HepG2 (cell line): ENCODE measurements around the gene PDE4C. TPM values are rescaled to one million over a fixed set of nuclear protein-coding genes. Genes with fewer than 3 reads are reported as not detected.

ENCODE experiments used
- AKAP8 ChIP-seq: sonication (generic); formaldehyde crosslinking; IDR thresholded peaks from 2 replicates; pipeline ENCODE4 v1.5.1; 2020; ENCODE audit warnings: mild to moderate bottlenecking, missing genetic modification reagents
- CTCF ChIP-seq: sonication (generic); formaldehyde crosslinking; IDR thresholded peaks from 2 replicates; pipeline ENCODE4 v1.5.0; 2020; ENCODE audit warnings: mild to moderate bottlenecking, missing genetic modification reagents, moderate library complexity
- KLF16 ChIP-seq, 2 experiments: sonication (generic) in 1 of 2; formaldehyde crosslinking in 1 of 2; IDR thresholded peaks; 2 replicates each; pipeline versions ENCODE4 v1.6.1 to v1.8.0; 2016 to 2023; ENCODE audit warnings: missing genetic modification reagents in 2 of 2, missing compliant biosample characterization in 1 of 2
- MAZ ChIP-seq, 2 experiments: sonication (generic) in 1 of 2; formaldehyde crosslinking in 1 of 2; IDR thresholded peaks; 2 replicates each; pipeline versions ENCODE4 v1.5.0 to v1.6.1; 2012 to 2020; ENCODE audit warnings: low read depth in 2 of 2, mild to moderate bottlenecking in 2 of 2, borderline replicate concordance in 1 of 2, improper control_type of control experiment in 1 of 2, low read length in 1 of 2, missing genetic modification reagents in 1 of 2, moderate library complexity in 1 of 2
- MED1 ChIP-seq: sonication (generic); formaldehyde crosslinking; IDR thresholded peaks from 2 replicates; pipeline ENCODE4 v1.4.0; 2020; ENCODE audit warnings: missing genetic modification reagents
- MXI1 ChIP-seq: IDR thresholded peaks from 3 replicates; pipeline ENCODE4 v1.6.1; 2012; ENCODE audit warnings: low read depth, low read length, inconsistent platforms, borderline replicate concordance
- NFIC ChIP-seq: IDR thresholded peaks from 2 replicates; pipeline ENCODE4 v1.6.1; 2012; ENCODE audit warnings: mild to moderate bottlenecking, low read length, inconsistent platforms
- NFKBIZ ChIP-seq: IDR thresholded peaks from 2 replicates; pipeline ENCODE4 v1.6.1; 2018; ENCODE audit warnings: missing genetic modification reagents, missing compliant biosample characterization
- NONO ChIP-seq, 2 experiments: fragments of 450-650 bp in 1 of 2; sonication (generic) in 1 of 2; formaldehyde crosslinking in 1 of 2; IDR thresholded peaks in 1 of 2; conservative IDR thresholded peaks in 1 of 2; 2 replicates each; pipeline versions ENCODE4 v1.6.1 to v1.8.0; 2017 to 2022; ENCODE audit warnings: mild to moderate bottlenecking in 1 of 2, missing genetic modification reagents in 1 of 2, moderate library complexity in 1 of 2
- NPAS2 ChIP-seq: sonication (generic); formaldehyde crosslinking; IDR thresholded peaks from 2 replicates; pipeline ENCODE4 v1.8.0; 2022; ENCODE audit warnings: mild to moderate bottlenecking, missing genetic modification reagents, borderline replicate concordance
- NR2C2 ChIP-seq: sonication (generic); formaldehyde crosslinking; IDR thresholded peaks from 2 replicates; pipeline ENCODE4 v1.4.0; 2020; ENCODE audit warnings: missing genetic modification reagents, mild to moderate bottlenecking, moderate library complexity, borderline replicate concordance
- NR2F1 ChIP-seq, 2 experiments: fragments of 450-650 bp in 1 of 2; formaldehyde crosslinking in 1 of 2; IDR thresholded peaks; 2 replicates each; pipeline versions ENCODE4 v1.5.0 to v1.6.1; 2016 to 2020; ENCODE audit warnings: mild to moderate bottlenecking in 1 of 2, missing compliant biosample characterization in 1 of 2, missing genetic modification reagents in 1 of 2, moderate library complexity in 1 of 2
- POLR2A ChIP-seq, 2 experiments: IDR thresholded peaks; 2 replicates each; pipeline ENCODE4 v1.6.1; 2011; ENCODE audit warnings: low read depth in 2 of 2, low read length in 2 of 2, mild to moderate bottlenecking in 1 of 2, moderate library complexity in 1 of 2; ENCODE audit not compliant: insufficient read depth in 1 of 2
- SALL2 ChIP-seq: sonication (generic); formaldehyde crosslinking; IDR thresholded peaks from 2 replicates; pipeline ENCODE4 v1.8.1; 2023; ENCODE audit warnings: mild to moderate bottlenecking, missing genetic modification reagents, inconsistent platforms
- TEAD3 ChIP-seq: optimal IDR thresholded peaks from 2 replicates; pipeline ENCODE3; 2016; ENCODE audit warnings: borderline replicate concordance
- U2AF1 ChIP-seq: fragments of 200-400 bp; formaldehyde crosslinking; optimal IDR thresholded peaks from 2 replicates; pipeline ENCODE3; 2017; ENCODE audit warnings: mild to moderate bottlenecking, low read depth, low read length
- ZBTB42 ChIP-seq: sonication (generic); formaldehyde crosslinking; IDR thresholded peaks from 2 replicates; pipeline ENCODE4 v1.5.0; 2020; ENCODE audit warnings: mild to moderate bottlenecking, missing genetic modification reagents
- ZNF563 ChIP-seq: sonication (generic); formaldehyde crosslinking; IDR thresholded peaks from 2 replicates; pipeline ENCODE4 v1.8.0; 2022; ENCODE audit warnings: mild to moderate bottlenecking, moderate library complexity, missing genetic modification reagents
- ZNF574 ChIP-seq: sonication (generic); formaldehyde crosslinking; IDR thresholded peaks from 2 replicates; pipeline ENCODE4 v1.4.0; 2020; ENCODE audit warnings: missing genetic modification reagents
- ZNF7 ChIP-seq: IDR thresholded peaks from 2 replicates; pipeline ENCODE4 v1.6.1; 2016; ENCODE audit warnings: missing biosample characterization, missing genetic modification reagents
- ZNF709 ChIP-seq: sonication (generic); formaldehyde crosslinking; IDR thresholded peaks from 2 replicates; pipeline ENCODE4 v1.5.0; 2020; ENCODE audit warnings: mild to moderate bottlenecking, missing genetic modification reagents
- ZNF777 ChIP-seq: sonication (generic); formaldehyde crosslinking; IDR thresholded peaks from 2 replicates; pipeline ENCODE4 v1.4.0; 2020; ENCODE audit warnings: missing genetic modification reagents
- polyA plus RNA-seq, 8 experiments: library from polyadenylated mRNA; depleted of rRNA in 3 of 8; stranded (reverse) in 7 of 8; unstranded in 1 of 8; fragments of >200 nt; fragmentation: Illumina TruSeq in 4 of 8; extraction: Trizol in 4 of 8; gene quantifications; 2 replicates each; pipeline versions ENCODE4 v1.2.1 to v1.2.3, GENCODE V29; 2011 to 2016; ENCODE audit warnings: low read depth in 4 of 8, missing spikeins in 1 of 8, mixed read lengths in 1 of 8; ENCODE audit not compliant: insufficient read depth in 1 of 8
- total RNA-seq, 5 experiments: library from RNA; depleted of rRNA; stranded (reverse); fragments of >200 nt; fragmentation: Illumina TruSeq; extraction: Trizol; gene quantifications; 2 replicates each; pipeline ENCODE4 v1.2.3, GENCODE V29; 2016; ENCODE audit warnings: low read depth in 1 of 5
- TF ChIP-seq, protein P1 (sequence below): sonication (generic); formaldehyde crosslinking; IDR thresholded peaks from 2 replicates; pipeline ENCODE4 v1.5.0; 2020; ENCODE audit warnings: mild to moderate bottlenecking, missing genetic modification reagents, borderline replicate concordance

PDE4C gene
- total and polyA plus RNA-seq, 2 of the 13 experiments (the other 11 are each of a cell fraction or from before 2014, with no cell fraction given), result 1.4 to 14.0 TPM

GRCh38 chr19:18274219-18274780 lies 48.1 kb upstream of the PDE4C start, which contains the start of gene IQCN (continued):
- TF ChIP-seq ZNF574 (CRISPR knock-in tag), result peak; percentile 18; the same call in 1 of the 2 replicates
- TF ChIP-seq CTCF (CRISPR knock-in tag), result 0 out of 2 replicates have a peak, but pooled peaks have one; percentile 8
- TF ChIP-seq AKAP8 (CRISPR knock-in tag), result 0 out of 2 replicates have a peak, but pooled peaks have one; percentile 37
- TF ChIP-seq MAZ (IDR thresholded peaks at IDR 0.05; ENCODE audit: borderline replicate concordance, low read depth, low read length), result no peak
- TF ChIP-seq MAZ (CRISPR knock-in tag; IDR thresholded peaks at IDR 0.05; ENCODE audit: low read depth), result no peak
- 0 out of 3 replicates have a peak, but pooled peaks have one; percentile 16 for TF ChIP-seq MXI1
- TF ChIP-seq NFKBIZ (CRISPR knock-in tag), result 0 out of 2 replicates have a peak, but pooled peaks have one; percentile 21
- 0 out of 2 replicates have a peak, but pooled peaks have one; percentile 71 for TF ChIP-seq ZNF563
- 0 out of 2 replicates have a peak, but pooled peaks have one; percentile 78 for TF ChIP-seq ZBTB42
- no peak for TF ChIP-seq ZNF777 (CRISPR knock-in tag)
- TF ChIP-seq, protein P1, sequence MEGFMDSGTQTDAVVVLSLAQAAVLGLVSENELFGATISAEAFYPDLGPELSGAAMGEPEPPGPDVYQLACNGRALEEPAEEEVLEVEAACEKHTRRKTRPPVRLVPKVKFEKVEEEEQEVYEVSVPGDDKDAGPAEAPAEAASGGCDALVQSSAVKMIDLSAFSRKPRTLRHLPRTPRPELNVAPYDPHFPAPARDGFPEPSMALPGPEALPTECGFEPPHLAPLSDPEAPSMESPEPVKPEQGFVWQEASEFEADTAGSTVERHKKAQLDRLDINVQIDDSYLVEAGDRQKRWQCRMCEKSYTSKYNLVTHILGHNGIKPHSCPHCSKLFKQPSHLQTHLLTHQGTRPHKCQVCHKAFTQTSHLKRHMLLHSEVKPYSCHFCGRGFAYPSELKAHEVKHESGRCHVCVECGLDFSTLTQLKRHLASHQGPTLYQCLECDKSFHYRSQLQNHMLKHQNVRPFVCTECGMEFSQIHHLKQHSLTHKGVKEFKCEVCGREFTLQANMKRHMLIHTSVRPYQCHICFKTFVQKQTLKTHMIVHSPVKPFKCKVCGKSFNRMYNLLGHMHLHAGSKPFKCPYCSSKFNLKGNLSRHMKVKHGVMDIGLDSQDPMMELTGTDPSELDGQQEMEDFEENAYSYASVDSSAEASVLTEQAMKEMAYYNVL (CRISPR knock-in tag), result peak; percentile 24; the same call in 1 of the 2 replicates
- no peak for TF ChIP-seq KLF16 (CRISPR knock-in tag; IDR thresholded peaks at IDR 0.05)
- TF ChIP-seq NR2F1 (CRISPR knock-in tag; IDR thresholded peaks at IDR 0.05), result peak in 1 of 2 experiments; percentile 64; a peak in 2 of 4 replicates
- peak; percentile 12; the same call in 1 of the 2 replicates for TF ChIP-seq SALL2 (CRISPR knock-in tag)
- TF ChIP-seq ZNF7, result no peak
- peak; percentile 74 for TF ChIP-seq U2AF1
- peak; percentile 45; the same call in 1 of the 2 replicates for TF ChIP-seq NR2C2 (CRISPR knock-in tag)
- 0 out of 2 replicates have a peak, but pooled peaks have one; percentile 18 for TF ChIP-seq NFIC
- TF ChIP-seq TEAD3 (CRISPR knock-in tag), result peak; percentile 48
- TF ChIP-seq POLR2A (IDR thresholded peaks at IDR 0.05; ENCODE audit: insufficient read depth in 1 of 2, low read depth in 2 of 2, low read length in 2 of 2), result peak; percentile 4 to 45; a peak in 2 of 4 replicates
- TF ChIP-seq NONO (IDR thresholded peaks at IDR 0.05), result no peak
- 0 out of 2 replicates have a peak, but pooled peaks have one; percentile 32 for TF ChIP-seq NONO (CRISPR knock-in tag; conservative IDR thresholded peaks at IDR 0.05)
- TF ChIP-seq NPAS2 (CRISPR knock-in tag), result no peak
- TF ChIP-seq MED1, result no peak
- TF ChIP-seq ZNF709 (CRISPR knock-in tag), result 0 out of 2 replicates have a peak, but pooled peaks have one; percentile 58
